ENCODE results near the gene CDC42BPG. TPM values are rescaled to one million over a fixed set of nuclear protein-coding genes. Genes with fewer than 3 reads are reported as not detected.

The CDC42BPG gene
- total and polyA plus RNA-seq, 9 of the 15 experiments (the other 6 are each of a cell fraction or from before 2014, with no cell fraction given): 0.04 to 8.8 (median 2.1) TPM

DNA sequence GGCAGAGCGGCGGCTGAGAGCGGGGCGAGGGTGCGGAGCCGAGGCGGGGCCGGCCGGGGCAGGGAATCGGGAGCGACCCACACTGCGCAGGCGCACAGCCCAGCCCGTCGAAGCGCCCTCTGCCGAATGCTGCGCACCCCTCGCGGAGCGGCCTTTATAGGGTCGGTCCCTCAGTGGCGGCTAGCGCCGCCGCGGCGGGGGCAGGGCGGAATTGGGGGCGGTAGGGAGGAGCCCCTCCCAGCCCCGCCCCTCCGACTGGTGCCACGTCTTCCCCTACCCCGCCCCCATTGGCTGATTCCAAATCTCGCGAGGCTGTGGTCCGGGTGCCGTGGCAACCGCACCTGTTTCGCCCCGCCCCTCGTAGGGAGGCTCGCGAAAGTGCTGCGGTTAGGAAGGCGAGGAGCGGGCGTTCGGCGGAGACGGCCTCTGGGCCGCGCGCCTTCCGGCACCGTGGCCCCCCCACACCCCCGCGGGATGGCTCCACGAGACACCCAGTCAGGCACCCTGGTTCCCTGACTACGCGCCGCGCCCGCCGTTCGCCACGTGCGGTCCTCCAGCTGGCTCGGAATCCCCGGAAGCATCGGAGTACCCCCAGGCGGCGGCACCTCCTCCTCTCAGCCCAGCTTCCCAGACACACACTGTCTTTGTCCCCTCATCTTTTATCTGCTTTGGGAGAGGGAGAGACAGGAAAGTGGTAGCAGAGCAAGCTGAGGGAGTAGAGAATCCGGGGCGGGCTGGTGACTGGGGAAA is 34.2 kb upstream of the CDC42BPG start, which contains the start of gene EHD1 (continued):
- TF ChIP-seq SAFB (IDR thresholded peaks at IDR 0.05; ENCODE audit: borderline replicate concordance, low read depth, low read length) (0 out of 2 replicates have a peak, but pooled peaks have one; percentile 15), POLR2AphosphoS5 (IDR thresholded peaks at IDR 0.05; ENCODE audit: control insufficient read depth, insufficient read depth, low read depth, low read length) (peak; percentile 56; the same call in 1 of the 2 replicates), MECOM (CRISPR knock-in tag; IDR thresholded peaks at IDR 0.05) (0 out of 2 replicates have a peak, but pooled peaks have one; percentile 39), SMAD3 (CRISPR knock-in tag; conservative IDR thresholded peaks at IDR 0.05) (0 out of 2 replicates have a peak, but pooled peaks have one; percentile 41), ATF7 (IDR thresholded peaks at IDR 0.05) (peak; percentile 32), EP400 (IDR thresholded peaks at IDR 0.05) (peak; percentile 95), VEZF1 (CRISPR knock-in tag; IDR thresholded peaks at IDR 0.05) (peak; percentile 95), SMARCA5 (IDR thresholded peaks at IDR 0.05) (no peak), MTA3 (IDR thresholded peaks at IDR 0.05; ENCODE audit: borderline replicate concordance) (peak; percentile 89), HNRNPL (IDR thresholded peaks at IDR 0.05; ENCODE audit: low read depth, low read length) (peak; percentile 53; the same call in 1 of the 2 replicates), HDAC1 (IDR thresholded peaks at IDR 0.05) (peak in 1 of 2 experiments; percentile 99; a peak in 2 of 4 replicates), ZNF263 (CRISPR knock-in tag; IDR thresholded peaks at IDR 0.05; ENCODE audit: borderline replicate concordance) (peak; percentile 90), ZBED1 (IDR thresholded peaks at IDR 0.05) (no peak), NR4A1 (CRISPR knock-in tag; IDR thresholded peaks at IDR 0.05) (no peak), NR4A1 (tag; IDR thresholded peaks at IDR 0.05) (0 out of 2 replicates have a peak, but pooled peaks have one; percentile 39), ZC3H4 (CRISPR knock-in tag; IDR thresholded peaks at IDR 0.05; ENCODE audit: borderline replicate concordance) (no peak), MAX (CRISPR knock-in tag; IDR thresholded peaks at IDR 0.05) (peak; percentile 91), ELF1 (tag; IDR thresholded peaks at IDR 0.05) (peak; percentile 71; the same call in 1 of the 2 replicates), MYC (IDR thresholded peaks at IDR 0.05; ENCODE audit: low read depth, low read length) (peak; percentile 93), MYC (CRISPR knock-in tag; IDR thresholded peaks at IDR 0.05; ENCODE audit: borderline replicate concordance, low read depth) (peak; percentile 92), MEIS2 (IDR thresholded peaks at IDR 0.05; ENCODE audit: partially characterized antibody) (peak; percentile 78), BRD9 (IDR thresholded peaks at IDR 0.05; ENCODE audit: low read depth, partially characterized antibody) (peak; percentile 72)
- TF ChIP-seq, protein P1, sequence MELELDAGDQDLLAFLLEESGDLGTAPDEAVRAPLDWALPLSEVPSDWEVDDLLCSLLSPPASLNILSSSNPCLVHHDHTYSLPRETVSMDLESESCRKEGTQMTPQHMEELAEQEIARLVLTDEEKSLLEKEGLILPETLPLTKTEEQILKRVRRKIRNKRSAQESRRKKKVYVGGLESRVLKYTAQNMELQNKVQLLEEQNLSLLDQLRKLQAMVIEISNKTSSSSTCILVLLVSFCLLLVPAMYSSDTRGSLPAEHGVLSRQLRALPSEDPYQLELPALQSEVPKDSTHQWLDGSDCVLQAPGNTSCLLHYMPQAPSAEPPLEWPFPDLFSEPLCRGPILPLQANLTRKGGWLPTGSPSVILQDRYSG (tag; conservative IDR thresholded peaks at IDR 0.05; ENCODE audit: low read depth): no peak
- TF ChIP-seq, protein P2, sequence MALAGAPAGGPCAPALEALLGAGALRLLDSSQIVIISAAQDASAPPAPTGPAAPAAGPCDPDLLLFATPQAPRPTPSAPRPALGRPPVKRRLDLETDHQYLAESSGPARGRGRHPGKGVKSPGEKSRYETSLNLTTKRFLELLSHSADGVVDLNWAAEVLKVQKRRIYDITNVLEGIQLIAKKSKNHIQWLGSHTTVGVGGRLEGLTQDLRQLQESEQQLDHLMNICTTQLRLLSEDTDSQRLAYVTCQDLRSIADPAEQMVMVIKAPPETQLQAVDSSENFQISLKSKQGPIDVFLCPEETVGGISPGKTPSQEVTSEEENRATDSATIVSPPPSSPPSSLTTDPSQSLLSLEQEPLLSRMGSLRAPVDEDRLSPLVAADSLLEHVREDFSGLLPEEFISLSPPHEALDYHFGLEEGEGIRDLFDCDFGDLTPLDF (CRISPR knock-in tag; IDR thresholded peaks at IDR 0.05): peak; percentile 81; the same call in 1 of the 2 replicates

Measured in K562 (cell line).